ENCODE data around the gene ZNF446.
"Not testable (repeated sequence)": the region's sequence is repeated elsewhere in the genome, so short reads cannot be mapped to it uniquely, and the experiment has no call there.

ZNF446 gene

DNA sequence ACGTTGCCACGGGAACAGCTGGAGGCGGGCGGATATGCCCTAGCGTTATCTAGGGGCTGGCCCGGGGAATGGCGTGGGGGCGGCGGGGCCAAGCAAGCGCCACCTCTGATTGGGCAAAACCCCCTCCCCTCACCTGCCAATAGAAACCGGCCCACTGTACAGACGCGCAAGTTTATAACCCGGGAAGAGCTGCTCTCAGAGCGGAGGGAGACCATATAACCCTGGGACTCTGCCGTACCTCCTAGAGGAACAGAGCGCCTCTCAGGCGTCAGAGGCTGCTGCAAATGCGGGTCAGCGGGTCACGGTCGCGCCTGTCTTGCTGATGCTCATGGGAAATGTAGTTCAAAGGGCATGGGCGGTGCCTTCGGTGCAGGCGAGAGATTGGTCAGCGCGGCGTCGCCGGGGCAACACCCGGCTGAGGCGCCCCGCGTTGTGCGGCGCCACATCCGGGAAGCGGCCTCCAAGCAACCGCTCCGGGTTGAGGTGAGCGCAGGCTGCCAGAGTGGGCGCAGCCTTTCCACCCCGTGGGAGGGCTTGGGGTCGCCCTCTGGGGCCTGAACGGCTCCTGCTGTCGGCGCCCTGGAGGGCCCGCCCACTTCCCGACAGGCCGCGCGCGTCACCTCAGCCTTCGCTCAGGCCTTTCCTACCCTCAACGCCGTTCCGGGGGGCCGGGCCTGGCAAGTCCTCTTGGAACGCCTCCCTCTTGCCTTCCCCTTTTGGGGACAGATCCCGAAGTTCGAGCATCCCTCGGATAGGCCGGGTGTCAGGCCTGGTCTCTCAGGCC is at the start of gene ZNF446:
Gene ZNF446 (plus strand): TSS at position 639 of the 784 bp plus-strand sequence. CDS start 867 bp downstream, outside the sequence.
- peak; percentile 91 for DNase-seq

DNA sequence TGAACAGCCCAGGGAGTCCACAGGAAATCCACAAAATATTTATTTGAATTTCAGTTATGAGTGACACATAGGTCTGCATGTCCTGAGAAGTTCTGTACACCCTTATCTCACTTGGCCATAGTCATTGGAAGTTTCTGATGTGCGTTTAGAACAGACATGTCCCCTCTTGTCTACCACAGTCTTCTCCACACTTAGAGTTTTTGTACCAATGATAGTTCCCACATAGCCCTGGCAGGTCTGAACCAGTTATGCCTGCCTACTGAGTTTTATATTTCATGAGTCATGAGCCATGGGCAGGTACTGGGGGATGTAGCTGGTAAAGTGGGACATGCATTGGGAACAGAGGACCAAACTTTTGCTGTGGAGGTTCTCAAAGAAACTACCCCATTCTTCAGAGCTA is 47.5 kb upstream of the ZNF446 start:
- DNase-seq, result no peak

DNA sequence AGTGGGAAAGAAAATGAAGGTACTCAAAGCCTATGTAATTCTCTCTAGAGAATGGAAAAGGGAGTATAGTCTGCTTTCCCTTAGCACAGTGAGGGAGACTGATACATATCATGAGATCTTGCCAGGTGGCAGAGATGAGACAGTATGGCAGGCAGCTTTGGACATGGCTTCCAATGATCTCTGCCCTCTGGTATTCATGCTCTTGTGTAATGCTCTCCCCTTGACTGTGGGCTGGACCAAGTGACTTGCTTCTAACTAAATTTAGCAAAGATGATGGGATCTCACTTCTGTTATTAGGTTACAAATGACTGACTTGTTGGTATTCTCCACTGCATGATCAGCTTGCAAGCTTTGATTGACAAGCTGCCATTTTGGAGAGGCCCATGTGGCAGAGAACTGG is 46.4 kb upstream of the ZNF446 start:
- no peak for DNase-seq

DNA sequence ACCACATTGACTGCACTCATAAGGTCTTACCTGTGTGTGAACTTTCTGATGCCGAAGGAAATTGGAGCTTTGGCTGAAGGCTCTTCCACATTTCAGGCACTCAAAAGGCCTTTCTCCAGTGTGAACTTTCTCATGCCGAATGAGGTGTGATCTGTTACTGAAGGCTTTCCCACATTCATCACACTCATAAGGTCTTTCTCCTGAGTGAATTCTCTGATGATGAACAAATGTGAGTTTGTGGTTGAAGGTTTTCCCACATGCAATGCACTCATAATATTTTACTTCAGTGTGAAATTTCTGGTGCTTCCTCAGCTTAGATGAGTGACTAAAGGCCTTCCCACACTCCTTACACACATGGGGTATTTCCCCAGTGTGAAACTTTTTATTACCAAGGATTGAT is 41.9 kb upstream of the ZNF446 start:
- no peak for DNase-seq

DNA sequence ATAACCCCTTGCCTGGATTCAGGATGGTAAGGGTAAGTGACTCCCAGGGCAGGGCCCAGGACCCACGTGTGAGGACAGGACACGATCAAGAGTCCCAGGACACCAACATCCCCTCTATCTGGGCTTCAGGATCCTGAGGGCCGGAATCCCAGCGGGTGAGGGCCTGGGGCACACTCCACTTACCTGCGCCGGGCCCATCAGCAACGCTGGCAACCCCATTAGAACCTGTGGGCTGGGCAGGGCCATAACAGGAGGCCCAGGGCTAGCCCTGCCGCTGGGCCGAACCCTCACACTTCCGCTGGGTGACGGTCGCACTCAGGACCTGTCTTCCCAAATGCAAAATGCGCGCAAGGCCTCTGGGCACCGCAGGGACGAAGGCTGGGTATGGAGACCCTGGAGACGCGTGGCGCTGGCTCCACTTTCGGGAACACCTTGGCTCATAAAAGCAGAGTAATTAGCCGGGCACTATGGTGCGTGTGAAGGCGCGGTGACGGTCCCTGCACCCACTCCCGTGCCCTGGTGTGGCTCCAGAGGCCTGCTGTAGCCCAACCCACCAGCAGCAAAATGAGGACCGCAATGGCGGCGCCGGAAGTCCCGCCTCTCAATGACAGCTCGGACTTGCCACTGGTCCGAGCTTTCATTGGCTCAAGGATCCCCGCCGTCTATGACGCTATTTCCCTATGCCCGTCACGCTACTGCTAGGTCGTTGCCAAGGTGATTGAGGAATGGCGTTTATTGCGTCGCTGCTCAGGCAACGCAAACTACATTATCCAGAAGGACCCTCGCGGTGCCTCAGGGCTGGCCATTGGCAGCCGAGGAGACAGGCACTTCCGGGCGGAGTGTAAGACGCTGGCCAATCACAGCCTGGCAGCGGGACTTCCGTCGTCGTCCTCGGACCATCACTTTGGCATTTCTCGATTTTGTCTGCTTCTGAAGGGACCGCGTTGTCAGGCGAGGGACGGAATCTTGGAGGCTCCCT is 36.3 kb upstream of the ZNF446 start, which contains the start of gene ZNF132:
Gene ZNF132 (minus strand): TSS at position 578 of the 979 bp plus-strand sequence. CDS start 332 bp downstream, at position 246.
- DNase-seq, result peak; percentile 90

DNA sequence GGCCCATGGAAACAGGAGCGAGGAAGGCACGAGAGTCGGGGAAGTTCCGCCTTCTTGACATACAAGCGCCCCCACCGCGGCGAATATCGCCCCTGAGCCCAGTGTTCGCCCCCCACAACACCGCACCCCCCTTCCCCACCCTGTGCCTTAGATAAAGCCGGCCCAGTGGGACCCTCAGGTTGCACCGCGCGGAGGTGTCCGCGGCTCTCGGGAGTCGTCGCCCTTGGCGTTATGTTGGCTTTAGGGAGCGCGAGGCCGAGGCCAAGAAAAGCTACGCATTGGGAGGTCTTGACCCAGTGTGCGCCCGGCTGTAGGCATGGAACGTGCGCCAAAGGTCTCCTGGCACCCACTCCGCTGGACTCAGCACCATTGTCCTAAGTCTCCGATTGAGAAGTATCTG is 35.6 kb upstream of the ZNF446 start:
- no peak for DNase-seq

DNA sequence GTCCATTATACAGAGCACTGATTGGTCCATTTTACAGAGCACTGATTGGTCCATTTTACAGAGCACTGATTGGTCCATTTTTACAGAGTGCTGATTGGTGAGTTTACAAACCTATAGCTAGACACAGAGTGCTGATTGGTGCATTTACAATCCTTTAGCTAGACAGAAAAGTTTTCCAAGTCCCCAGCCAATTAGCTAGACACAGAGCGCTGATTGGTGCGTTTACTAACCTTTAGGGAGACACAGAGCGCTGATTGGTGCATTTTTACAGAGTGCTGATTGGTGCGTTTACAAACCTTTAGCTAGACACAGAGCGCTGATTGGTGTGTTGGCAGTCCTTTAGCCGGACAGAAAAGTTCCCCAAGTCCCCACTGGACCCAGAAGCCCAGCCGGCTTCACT is 33.2 kb upstream of the ZNF446 start:
- DNase-seq, result not testable (repeated sequence)

DNA sequence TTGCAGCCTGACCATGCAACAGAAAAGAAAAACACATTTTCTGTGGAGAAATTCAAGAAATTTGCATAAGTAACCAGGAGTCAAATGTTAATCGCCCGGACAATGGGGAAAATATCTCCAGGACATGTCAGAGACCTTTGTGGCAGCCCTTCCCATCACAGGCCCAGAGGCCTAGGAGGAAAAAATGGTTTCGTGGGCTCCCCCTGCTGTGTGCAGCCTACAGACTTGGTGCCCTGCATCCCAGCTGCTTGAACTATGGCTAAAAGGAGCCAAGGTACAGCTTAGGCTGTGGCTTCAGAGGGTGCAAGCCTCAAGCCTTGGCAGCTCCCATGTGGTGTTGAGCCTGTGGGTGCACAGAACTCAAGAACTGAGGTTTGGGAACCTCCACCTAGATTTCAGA is 27.3 kb upstream of the ZNF446 start:
- not testable (repeated sequence) for DNase-seq

DNA sequence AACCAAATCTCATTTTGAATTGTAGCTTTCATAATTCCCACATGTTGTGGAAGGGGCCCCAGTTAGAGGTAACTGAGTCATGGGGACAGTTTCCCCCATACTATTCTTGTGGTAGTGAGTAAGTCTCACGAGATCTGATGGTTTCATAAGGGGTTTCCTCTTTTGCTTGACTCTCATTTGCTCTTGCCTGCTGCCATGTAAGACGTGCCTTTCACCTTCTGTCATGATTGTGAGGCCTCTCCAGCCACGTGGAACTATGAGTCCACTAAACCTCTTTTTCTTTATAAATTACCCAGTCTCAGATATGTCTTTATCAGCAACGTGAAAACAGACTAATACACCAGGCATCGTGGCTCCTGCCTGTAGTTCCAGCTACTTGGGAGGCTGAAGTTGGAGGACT is 26.2 kb upstream of the ZNF446 start:
- not testable (repeated sequence) for DNase-seq

DNA sequence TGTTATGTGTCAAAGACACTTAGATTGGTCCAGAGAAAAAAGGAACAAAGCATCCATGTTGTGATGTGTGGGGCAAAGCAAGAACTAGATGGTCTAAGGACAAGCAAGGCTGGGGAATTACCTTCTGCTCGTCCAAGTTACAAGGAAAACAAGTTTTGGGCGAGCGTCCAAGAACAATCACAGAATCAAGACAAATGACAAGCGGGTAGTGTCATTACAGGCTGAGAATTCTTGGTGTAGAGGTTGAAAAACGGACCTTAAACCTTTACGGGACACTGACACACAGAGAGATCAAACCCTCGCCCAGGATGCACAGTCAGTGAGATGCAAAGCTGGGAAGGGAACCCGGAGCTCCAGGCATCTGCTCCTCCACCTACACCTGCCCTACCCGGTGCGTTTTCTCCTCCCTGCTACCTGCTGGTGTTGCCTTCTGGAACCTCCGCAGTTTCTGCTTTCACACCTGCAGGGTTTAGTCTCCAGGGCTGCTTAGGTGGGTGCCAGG is 25.2 kb upstream of the ZNF446 start:
- DNase-seq, result no peak

DNA sequence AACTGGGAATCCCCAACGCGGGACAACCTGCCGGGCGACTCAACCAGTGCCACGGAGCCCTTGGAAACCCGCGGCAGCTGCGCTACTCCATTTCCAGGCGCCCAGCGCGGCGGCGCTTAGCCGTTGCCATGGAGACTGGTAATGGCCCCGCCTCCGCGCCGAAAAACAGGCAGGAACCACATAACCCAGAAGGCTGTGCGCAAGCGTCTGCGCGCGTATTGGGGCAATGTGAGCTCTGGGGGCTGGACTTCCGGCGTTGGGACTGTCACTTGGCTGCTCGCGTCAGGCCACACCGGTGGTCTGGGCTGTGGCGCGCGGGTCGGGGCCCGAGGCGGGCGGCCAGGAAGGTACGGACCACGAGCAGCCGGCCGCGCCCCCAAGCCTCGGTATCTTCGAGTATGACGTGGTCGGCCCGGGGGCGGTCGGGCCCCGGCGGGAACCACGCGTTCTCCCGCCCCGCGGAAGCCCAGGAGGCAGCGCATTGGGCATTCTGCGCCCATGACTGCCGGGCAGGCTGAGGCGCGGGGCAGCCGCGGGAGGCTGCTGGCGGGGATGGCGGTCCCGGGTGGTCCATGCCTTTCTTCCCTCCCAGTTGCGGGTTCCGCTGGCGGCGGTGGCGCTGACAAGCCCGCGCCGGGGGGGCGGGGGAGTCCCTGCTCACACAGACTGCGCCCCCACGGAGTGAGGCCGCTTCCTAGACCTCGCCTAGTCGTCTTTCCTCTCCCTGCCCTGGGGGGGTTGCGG is 24.6 kb upstream of the ZNF446 start, which contains the start of gene ZNF324B:
Gene ZNF324B (plus strand): TSS at position 265 of the 744 bp plus-strand sequence. CDS start 2,080 bp downstream, outside the sequence.
- DNase-seq, result peak; percentile 93

DNA sequence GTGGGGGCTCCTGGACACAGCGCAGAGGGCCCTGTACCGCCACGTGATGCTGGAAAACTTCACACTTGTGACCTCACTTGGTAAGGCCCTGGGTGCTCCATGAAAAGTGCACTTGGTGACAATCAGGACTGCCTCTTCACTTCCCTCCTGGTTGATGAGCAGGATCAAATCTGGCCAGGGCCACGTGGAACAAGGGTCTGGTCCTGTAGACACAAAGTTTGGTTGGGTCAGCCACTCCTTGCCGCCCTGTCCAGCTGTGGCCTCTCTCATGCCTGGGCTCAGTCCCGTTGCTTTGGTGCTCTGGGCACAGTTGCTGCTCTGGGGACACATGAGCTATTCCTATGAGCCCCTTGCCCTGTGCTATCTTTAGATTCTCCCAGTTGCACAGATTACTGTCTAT is 22.4 kb upstream of the ZNF446 start:
- no peak for DNase-seq

DNA sequence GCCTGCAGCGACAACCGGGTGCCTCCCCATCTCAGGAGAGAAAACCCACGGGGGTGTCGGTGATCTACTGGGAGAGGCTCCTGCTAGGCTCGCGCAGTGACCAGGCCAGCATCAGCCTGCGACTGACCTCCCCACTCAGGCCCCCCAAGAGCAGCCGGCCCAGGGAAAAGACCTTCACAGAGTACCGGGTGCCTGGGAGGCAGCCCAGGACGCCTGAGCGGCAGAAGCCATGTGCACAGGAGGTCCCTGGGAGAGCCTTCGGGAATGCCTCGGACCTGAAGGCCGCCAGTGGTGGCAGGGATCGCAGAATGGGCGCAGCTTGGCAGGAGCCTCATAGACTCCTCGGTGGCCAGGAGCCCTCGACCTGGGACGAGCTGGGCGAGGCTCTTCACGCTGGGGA is 20.8 kb upstream of the ZNF446 start:
- no peak for DNase-seq

DNA sequence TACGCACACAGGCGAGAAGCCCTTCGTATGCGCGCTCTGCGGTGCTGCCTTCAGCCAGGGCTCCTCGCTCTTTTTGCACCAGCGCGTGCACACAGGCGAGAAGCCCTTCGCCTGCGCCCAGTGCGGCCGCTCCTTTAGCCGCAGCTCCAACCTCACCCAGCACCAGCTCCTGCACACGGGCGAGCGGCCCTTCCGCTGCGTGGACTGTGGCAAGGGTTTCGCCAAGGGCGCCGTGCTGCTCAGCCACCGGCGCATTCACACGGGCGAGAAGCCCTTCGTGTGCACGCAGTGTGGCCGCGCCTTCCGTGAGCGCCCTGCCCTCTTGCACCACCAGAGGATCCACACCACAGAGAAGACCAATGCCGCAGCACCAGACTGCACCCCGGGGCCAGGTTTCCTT is 20.0 kb upstream of the ZNF446 start:
- DNase-seq, result no peak

DNA sequence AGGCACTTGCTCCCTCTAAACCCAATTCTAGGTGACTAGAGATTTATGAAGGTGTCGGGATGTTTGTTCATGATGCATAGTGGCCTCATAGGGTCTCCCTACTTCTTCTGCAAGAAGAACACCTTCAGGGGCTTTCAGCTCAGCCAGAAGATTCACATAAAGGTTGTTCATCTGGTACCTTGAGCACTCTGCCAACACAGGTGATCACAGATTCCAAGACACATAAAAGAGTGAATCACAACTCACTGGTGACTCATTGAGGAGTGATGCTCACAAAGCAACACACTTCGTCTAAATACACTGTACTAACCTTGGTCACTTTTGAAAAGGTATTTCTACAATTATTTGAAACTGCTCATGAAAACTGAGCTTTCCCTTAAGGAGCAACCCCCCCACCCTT is 16.1 kb upstream of the ZNF446 start:
- no peak for DNase-seq

DNA sequence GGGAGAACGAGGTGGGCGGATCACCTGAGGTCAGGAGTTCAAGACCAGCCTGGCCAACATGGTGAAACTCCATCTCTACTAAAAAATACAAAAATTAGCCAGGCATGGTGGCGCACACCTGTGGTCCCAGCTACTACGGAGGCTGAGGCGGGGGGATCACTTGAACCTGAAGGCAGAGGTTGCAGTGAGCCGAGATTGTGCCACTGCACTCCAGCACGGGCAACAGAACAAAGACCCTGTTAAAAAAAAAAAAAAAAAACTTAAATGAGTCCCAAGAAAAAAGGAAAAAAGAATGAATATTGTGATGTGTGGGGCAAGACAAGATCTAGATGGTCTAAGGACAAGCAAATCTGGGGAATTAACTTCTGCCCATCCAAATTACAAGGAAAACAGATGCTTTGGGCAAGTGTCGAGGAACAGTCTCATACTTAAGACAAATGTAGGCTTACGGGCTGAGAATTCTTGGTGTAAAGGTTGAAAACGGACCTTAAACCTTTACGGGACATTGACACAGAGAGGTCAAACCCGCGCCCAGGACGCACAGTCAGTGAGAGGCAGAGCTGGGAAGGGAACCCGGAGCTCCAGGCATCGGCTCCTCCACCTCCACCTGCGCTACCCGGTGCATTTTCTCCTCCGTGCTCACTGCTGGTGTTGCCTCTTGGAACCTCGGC is 9.9 kb upstream of the ZNF446 start:
- no peak for DNase-seq

DNA sequence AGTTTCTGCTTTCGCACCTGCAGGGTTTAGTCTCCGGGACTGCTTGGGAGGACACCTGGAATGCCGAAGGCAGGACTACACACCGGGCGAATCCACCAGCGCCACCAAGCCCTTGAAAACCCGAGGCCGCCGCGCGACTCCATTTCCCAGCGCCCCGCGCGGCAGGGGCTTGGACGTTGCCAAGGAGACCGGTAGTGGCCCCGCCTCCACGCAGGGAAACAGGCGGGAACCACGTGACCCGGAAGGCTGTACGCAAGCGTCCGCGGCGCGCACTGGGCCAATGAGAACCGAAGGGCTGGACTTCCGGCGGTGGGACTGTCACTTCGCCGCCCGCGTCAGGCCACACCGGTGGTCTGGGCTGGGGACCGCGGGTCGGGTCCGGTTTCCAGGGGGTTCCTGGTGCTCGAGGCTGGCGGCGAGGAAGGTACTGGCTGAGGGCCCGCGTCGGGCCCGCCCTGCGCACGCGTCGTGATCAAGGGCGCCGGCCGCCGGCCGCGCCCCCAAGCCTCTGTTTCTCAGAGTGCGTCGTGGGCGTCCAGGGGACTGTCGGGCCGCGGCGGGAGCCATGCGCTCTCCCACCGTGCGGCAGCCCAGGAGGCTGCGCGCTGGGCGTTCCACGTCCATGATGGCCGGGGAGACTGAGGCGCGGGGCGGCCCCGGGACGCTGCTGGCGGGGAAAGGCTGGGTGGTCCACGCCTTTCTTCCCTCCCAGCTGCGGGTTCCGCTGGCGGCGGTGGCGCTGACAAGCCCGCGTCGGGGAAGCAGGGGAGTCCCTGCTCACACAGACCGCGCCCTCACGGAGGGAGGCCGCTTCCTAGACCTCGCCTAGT is 9.2 kb upstream of the ZNF446 start, which contains the start of gene ZNF324:
Gene ZNF324 (plus strand): TSS at position 321 of the 830 bp plus-strand sequence. CDS start 2,106 bp downstream, outside the sequence.
- DNase-seq, result peak; percentile 95

DNA sequence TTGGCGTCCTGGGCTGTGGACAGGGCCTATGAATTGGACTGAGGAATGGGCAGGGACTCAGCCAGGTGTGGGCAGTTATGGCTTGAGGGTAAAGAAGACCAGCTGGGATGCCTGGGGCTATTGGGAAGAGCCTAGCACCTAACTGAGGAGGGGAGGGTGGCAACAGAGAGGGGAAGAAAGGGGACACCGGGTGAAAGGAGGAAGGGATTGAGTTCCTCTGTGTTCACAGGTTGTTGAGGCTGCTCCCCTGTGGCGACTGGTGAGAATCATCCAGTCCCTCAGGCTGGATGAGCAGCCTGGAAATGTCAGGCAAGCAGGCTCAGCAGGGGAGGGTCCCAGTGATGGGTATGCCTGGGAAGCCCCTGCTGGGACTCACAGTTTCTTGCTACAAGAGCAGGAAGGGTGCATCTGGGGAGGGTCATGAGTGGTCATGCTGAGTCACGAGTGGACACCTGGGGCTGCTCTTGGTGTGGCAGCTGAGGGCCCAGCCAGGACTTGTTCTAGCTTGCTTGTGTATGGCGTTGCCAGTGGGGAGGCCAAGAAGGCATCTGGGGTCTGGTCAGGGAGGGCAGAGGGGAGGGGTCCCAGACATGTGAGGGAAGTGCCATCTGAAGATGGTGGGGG is 7.8 kb upstream of the ZNF446 start:
- DNase-seq, result no peak

DNA sequence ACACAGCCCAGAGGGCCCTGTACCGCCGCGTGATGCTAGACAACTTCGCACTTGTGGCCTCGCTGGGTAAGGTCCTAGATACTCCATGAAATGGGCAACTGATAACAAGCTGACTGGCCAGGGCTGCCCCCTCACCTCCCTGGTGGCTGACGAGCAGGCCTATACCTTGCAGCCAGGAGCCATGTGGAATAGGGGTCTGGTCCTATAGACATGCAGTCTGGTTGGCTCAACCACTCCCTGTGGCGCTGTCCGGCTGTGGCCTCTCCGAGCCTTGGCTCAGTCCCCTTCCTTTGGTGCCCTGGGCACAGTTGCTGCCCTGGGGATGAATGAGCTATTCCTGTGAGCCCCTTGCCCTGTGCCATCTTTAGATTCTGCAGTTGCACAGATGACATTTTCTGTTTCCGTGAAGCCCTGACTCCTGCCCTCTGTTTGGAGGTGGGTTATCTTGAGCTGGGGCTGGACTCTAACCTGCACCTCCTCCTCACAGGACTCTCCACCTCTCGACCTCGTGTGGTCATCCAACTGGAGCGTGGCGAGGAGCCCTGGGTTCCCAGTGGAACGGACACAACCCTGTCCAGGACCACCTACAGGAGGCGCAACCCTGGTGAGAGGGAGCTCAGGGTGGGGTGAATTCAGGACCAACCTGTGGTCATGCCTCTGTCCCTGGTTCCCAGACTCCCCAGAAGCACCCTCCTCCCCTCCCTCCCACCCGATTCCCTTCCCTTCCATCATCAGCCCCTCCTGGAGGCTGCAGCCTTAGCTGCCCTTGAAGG is 6.7 kb upstream of the ZNF446 start:
- DNase-seq, result no peak
